Mononuclear cell (primary cell): Measurements from ENCODE around the gene CRTC2. TPM values are rescaled to one million over a fixed set of nuclear protein-coding genes. Genes with fewer than 3 reads are reported as not detected.
"Not testable (repeated sequence)": the region's sequence is repeated elsewhere in the genome, so short reads cannot be mapped to it uniquely, and the experiment has no call there.

Experiments used
- H3K27me3 ChIP-seq: 2 replicates; pipeline ENCODE4 v1.6.0; 2011; ENCODE audit warnings: low read length, control low read depth; ENCODE audit not compliant: insufficient read depth
- H3K4me1 ChIP-seq: 2 replicates; pipeline ENCODE4 v1.5.1; 2011; ENCODE audit warnings: mild to moderate bottlenecking, low read length, control low read depth; ENCODE audit not compliant: insufficient read depth
- H3K4me3 ChIP-seq: 2 replicates; pipeline ENCODE4 v1.5.1; 2011; ENCODE audit warnings: mild to moderate bottlenecking, low read length, moderate library complexity
- H3K9me3 ChIP-seq: 2 replicates; pipeline ENCODE4 v1.5.1; 2011; ENCODE audit warnings: low read depth, mild to moderate bottlenecking, control low read depth, low read length
- total RNA-seq: library from RNA; depleted of rRNA; stranded (reverse); fragments of >200 nt; gene quantifications from one replicate; pipeline ENCODE4 v1.2.3, GENCODE V29; 2012

CRTC2 gene, protein sequence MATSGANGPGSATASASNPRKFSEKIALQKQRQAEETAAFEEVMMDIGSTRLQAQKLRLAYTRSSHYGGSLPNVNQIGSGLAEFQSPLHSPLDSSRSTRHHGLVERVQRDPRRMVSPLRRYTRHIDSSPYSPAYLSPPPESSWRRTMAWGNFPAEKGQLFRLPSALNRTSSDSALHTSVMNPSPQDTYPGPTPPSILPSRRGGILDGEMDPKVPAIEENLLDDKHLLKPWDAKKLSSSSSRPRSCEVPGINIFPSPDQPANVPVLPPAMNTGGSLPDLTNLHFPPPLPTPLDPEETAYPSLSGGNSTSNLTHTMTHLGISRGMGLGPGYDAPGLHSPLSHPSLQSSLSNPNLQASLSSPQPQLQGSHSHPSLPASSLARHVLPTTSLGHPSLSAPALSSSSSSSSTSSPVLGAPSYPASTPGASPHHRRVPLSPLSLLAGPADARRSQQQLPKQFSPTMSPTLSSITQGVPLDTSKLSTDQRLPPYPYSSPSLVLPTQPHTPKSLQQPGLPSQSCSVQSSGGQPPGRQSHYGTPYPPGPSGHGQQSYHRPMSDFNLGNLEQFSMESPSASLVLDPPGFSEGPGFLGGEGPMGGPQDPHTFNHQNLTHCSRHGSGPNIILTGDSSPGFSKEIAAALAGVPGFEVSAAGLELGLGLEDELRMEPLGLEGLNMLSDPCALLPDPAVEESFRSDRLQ
- 31.2 TPM for total RNA-seq

- Histone ChIP-seq H3K4me1 (peaks cover 60% of the 10 kb centered on the region), H3K9me3 (no peaks in the 10 kb centered on the region), H3K27me3 (no peaks in the 10 kb centered on the region), H3K4me3 (peak within 1 kb of the TSS; percentile 96)
Measured at GRCh38 chr1:153958111-153958960, at the start of gene CRTC2. TSS of gene CRTC2 (minus strand) at chr1:153958612. CDS start at chr1:153958497, 115 bp downstream.

GRCh38 chr1:154006136-154006535 is 47.7 kb upstream of the CRTC2 start:
- no peaks in the 10 kb centered on the region for H3K4me1 ChIP-seq

DNA sequence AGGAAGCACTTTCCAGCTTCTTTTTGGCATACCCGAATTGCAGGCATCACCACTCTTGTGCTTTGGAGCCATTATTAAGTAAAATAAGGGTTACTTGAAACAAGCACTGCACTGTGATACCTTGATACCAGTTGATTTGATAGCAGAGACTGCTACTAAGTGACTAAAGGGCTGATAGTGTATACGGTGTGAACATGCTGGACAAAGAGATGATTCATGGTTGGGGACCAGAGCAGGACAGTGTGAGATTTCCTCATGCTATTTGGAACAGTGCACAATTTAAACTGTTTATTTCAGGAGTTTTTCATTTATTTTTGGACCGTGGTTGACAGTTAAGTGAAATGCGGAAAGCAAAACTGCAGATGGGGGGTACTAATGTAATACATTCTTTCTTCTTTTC is 42.0 kb upstream of the CRTC2 start:
- H3K9me3 ChIP-seq: no peaks in the 10 kb centered on the region
- H3K4me3 ChIP-seq: no peak overlapping the region
- H3K27me3 ChIP-seq: no peaks in the 10 kb centered on the region
- no peaks in the 10 kb centered on the region for H3K4me1 ChIP-seq

More at GRCh38 chr1:154006136-154006535, 47.7 kb upstream of the CRTC2 start:
- no peaks in the 10 kb centered on the region for H3K9me3 ChIP-seq
- H3K4me3 ChIP-seq: no peak overlapping the region
- no peaks in the 10 kb centered on the region for H3K27me3 ChIP-seq

GRCh38 chr1:153996882-153997281 is 38.5 kb upstream of the CRTC2 start:
- not testable (repeated sequence) for H3K4me3 ChIP-seq, H3K27me3 ChIP-seq, H3K9me3 ChIP-seq
- H3K4me1 ChIP-seq: peaks cover 21% of the 10 kb centered on the region

DNA sequence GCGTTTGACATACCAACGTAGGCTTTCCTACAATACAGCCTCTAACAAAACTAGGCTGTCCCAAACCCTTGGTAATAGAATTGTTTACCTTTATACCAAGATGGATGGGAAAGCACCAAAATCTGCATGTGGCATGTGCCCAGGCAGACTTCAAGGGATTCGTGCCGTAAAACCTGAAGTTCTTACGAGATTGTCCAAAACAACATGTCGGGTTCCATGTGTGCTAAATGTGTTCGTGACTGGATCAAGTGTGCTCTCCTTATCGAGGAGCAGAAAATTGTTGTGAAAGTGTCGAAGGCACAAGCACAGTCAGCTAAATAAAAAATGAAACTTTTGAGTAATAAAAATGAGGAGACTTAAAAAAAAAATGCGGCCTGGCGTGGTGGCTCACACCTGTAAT is 37.2 kb upstream of the CRTC2 start:
- no peaks in the 10 kb centered on the region for H3K9me3 ChIP-seq
- H3K4me3 ChIP-seq: no peak overlapping the region

GRCh38 chr1:153995202-153995601 is 36.8 kb upstream of the CRTC2 start:
- Histone ChIP-seq H3K9me3 (no peaks in the 10 kb centered on the region), H3K27me3 (no peaks in the 10 kb centered on the region), H3K4me1 (peaks cover 30% of the 10 kb centered on the region), H3K4me3 (no peak overlapping the region)

More for the DNA sequence above, 37.2 kb upstream of the CRTC2 start:
- Histone ChIP-seq H3K4me1 (peaks cover 29% of the 10 kb centered on the region), H3K27me3 (no peaks in the 10 kb centered on the region)

GRCh38 chr1:153991806-153992205 is 33.4 kb upstream of the CRTC2 start:
- peak overlapping the region; percentile 97 for H3K4me3 ChIP-seq
- no peaks in the 10 kb centered on the region for H3K27me3 ChIP-seq
- H3K4me1 ChIP-seq: peaks cover 40% of the 10 kb centered on the region
- no peaks in the 10 kb centered on the region for H3K9me3 ChIP-seq

- Histone ChIP-seq H3K4me1 (peaks cover 46% of the 10 kb centered on the region), H3K9me3 (no peaks in the 10 kb centered on the region), H3K27me3 (no peaks in the 10 kb centered on the region), H3K4me3 (peak overlapping the region; percentile 97)
Measured at GRCh38 chr1:153991151-153991630, 32.8 kb upstream of the CRTC2 start.

DNA sequence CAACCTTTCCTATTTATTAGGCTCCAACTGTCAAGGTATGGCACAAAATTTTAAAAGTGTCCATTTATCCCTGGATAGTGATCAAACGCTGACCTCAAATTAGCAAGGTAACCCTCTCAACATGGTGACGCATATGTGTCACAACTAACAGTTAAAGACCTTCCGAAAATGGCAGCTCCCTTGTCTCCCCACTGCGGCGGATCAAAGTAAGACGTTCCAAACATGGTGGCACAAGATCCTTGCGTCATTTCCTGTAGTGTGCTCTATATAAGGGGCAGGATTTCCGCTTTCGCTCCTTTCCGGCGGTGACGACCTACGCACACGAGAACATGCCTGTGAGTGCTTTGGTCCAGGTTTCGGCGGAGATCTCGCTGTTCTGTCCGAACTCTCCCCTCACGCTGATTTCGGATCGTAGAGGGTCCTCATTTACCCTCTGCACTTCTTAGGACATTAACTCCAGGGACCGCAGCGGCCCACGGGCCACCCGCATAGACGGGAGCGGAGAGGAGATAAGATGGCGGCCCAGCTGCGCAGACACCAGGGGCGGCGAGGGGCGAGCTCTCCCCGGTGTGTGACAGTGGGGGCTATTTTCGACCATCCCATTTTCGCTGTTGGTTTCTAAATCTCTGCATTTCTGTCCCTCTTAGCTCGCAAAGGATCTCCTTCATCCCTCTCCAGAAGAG is 32.2 kb upstream of the CRTC2 start, which contains the start of gene RPS27:
Gene RPS27 (plus strand): TSS at position 295 of the 683 bp plus-strand sequence. CDS start 35 bp downstream, at position 330.
- Histone ChIP-seq H3K9me3 (no peaks in the 10 kb centered on the region), H3K4me3 (peak within 1 kb of the TSS; percentile 97), H3K4me1 (peaks cover 49% of the 10 kb centered on the region), H3K27me3 (no peaks in the 10 kb centered on the region)

DNA sequence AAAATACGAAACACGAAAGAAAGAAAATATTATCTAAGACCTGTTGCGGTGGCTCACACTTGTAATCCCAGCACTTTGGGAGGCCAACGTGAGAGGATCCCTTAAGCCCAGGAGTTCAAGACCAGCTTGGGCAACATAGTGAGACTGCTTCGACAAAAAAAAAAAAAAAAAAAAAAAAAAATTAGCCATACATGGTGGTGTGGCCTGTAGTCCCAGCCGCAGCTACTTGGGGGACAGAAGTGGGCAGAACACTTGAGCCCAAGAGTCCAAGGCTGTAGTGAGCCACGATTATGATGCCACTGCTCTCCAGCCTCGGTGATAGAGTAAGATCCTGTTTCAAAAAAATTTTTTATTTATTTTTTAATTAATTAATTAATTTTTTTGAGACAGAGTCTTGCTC is 29.2 kb upstream of the CRTC2 start:
- no peaks in the 10 kb centered on the region for H3K9me3 ChIP-seq
- H3K4me3 ChIP-seq: no peak overlapping the region
- H3K4me1 ChIP-seq: peaks cover 51% of the 10 kb centered on the region
- no peaks in the 10 kb centered on the region for H3K27me3 ChIP-seq

- H3K27me3 ChIP-seq: no peaks in the 10 kb centered on the region
- peak within 1 kb of the TSS; percentile 5 for H3K4me3 ChIP-seq
- peaks cover 36% of the 10 kb centered on the region for H3K4me1 ChIP-seq
- H3K9me3 ChIP-seq: no peaks in the 10 kb centered on the region
Measured at GRCh38 chr1:153985941-153986761, 27.7 kb upstream of the CRTC2 start, which contains the start of gene RAB13. TSS of gene RAB13 (minus strand) at chr1:153986339. CDS start at chr1:153986236, 103 bp downstream.

GRCh38 chr1:153985341-153985912 is 27.0 kb upstream of the CRTC2 start:
- Histone ChIP-seq H3K27me3 (no peaks in the 10 kb centered on the region), H3K9me3 (no peaks in the 10 kb centered on the region), H3K4me3 (no peak overlapping the region), H3K4me1 (peaks cover 35% of the 10 kb centered on the region)

DNA sequence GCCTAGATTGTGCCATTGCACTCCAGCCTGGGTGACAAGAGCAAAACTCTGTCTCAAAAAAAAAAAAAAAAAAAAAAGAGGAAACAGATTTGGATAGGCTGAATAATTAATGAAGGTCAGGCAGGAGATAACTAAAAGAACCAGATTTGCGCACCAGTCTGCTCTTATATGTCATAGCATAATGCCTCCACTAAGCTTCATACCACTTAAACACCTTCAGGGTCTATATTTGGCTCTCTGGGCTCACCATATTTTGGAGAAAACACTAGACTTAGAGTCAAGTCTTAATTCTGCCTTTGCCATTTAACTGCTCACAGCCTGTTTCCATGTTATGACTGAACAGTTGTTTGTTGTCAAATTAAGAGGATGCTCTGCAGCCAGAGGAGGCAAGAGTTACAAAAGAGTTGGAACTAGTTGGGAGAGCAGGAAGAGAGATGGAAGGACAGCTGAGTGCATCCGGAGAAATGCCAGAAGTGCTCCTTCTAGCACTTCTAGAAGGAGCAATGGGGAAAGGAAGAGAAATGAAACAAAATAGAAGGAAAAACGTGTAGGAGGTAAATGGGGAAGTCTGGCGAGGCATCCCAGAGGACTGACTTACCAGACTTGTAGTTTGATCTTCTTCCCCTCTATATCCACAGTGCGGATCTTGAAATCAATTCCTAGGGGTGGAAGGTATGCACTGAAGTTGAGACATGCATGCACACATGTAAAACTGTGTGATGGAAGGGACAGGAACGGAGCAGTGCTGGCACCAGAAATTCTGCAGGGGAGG is 25.9 kb upstream of the CRTC2 start:
- Histone ChIP-seq H3K4me3 (no peak overlapping the region), H3K9me3 (no peaks in the 10 kb centered on the region), H3K27me3 (no peaks in the 10 kb centered on the region)

More for the DNA sequence above, 25.9 kb upstream of the CRTC2 start:
- peaks cover 31% of the 10 kb centered on the region for H3K4me1 ChIP-seq
